HG03565 (cell line): Measurements from ENCODE around the gene SAFB.
"Not testable (repeated sequence)": the region's sequence is repeated elsewhere in the genome, so short reads cannot be mapped to it uniquely, and the experiment has no call there.

Experiments
- ATAC-seq: cut with Tn5 transposase; IDR thresholded peaks from one replicate; pipeline ENCODE4 v1.9.1; 2021; ENCODE audit warnings: mild to moderate bottlenecking, moderate library complexity; ENCODE audit not compliant: unreplicated experiment

SAFB gene

DNA sequence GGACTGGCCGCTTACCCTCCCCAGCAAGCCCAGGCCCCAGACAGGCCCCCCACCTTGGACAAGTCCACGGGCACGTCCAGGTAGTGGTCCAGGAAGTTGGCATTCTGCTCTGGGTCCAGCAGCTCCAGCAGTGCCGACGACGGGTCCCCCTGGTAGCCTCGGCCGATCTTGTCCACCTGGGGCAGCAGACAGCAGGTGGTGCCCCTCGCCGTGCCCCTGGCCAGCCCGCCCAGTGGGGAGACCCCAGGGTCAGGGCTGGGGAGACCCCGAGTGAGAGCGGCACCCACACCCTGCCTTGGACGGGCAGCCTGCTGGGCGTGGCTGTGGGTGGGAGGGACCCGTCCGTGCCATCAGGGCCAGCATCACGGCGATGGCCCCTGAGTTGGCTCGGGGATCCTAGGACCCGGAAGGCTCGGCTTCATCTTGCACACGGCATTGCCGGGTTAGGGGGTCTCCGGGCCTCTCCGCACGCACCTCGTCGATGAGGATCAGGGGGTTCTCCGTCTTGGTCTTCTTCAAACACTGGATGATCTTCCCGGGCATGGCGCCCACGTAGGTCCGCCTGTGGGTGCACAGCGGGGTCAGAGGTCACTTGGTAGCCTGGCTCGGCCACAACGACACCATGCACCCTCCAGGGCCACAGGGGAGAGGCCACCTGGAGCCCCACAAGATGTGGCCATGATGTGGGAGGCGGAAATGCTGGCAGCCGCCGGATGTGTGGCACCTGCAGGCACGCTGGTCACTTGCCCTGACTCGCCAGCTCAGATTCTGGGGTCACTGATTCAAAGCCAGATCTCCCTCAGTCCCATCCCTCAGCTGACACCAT is 73.5 kb downstream of the SAFB start:
- no peak for ATAC-seq

DNA sequence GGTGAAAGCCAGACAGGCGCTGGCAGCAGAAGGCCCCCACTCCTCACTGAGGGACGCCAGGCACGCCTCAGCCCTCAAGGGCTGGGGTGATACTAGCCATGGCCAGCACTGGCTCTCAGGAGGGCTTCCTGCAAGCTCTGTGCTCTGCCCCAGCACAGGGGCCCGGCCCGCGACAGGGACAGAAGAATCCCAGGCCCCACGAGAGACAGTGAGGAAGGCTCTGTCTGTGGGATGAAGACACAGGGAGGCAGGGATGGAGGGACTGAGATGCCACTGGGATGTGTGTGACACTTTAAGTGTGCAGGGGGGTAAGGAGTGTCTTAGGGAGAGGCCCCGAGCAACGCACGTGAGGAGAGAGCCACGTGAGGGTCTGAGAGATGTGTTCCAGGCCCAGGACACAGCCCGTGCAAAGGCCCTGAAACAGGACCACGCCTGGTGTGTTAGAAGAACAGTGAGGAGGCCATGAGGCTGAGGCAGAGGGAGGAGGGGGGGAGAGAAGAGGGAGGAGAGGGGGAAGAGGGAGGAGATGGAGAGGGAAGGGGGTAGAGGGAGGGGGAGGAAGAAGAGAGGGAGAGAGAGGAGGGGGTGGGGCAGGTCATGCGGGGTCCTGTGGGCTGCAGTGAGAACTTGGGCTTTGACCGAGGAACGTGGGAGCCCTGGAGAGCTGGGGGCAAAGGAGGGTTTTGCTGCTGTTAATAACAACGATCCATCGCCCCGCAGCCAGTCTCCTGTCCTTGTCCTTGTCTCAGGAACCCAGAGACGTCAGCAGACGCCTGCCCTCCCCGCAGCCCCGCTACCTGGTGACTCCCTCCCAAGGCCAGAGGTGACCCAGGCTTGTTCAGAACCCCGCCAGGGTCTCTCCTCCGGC is 74.4 kb downstream of the SAFB start:
- ATAC-seq, result no peak

DNA sequence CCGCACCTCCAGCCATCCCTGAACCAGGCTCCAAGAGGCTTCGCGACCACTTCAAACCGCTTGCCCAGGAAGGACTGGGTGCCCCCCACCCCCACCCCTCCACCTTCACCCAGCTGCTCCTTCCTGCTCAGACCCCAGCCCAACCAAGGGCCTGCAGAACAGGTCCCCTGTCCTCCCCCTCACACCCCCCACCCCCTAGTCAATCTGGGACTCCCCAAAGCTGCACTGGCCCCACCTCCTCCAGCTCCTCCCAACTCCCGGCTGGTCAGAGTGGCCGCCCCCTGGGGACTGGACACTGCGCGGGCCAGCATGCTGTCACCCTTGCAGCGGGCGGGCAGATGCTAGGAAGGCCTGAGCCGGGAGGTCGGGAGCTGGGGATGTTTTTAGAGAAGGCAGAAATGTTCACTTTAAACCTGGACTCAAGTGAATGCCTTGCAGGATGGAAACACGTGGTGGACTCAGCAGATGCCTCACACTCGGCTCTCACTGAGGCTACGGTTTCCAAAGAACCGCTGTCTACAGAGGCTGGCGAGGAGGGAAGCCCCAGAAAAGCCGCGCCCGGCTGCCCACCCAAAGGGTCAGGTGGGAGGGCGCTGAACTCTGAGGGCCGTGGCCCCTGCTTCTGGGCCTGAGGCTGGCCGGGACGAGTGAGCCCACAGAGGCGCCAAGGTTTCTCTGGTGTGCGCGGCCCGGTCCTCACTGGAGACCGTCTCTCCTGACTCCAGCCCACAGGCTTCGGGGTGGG is 75.2 kb downstream of the SAFB start:
- ATAC-seq, result no peak

DNA sequence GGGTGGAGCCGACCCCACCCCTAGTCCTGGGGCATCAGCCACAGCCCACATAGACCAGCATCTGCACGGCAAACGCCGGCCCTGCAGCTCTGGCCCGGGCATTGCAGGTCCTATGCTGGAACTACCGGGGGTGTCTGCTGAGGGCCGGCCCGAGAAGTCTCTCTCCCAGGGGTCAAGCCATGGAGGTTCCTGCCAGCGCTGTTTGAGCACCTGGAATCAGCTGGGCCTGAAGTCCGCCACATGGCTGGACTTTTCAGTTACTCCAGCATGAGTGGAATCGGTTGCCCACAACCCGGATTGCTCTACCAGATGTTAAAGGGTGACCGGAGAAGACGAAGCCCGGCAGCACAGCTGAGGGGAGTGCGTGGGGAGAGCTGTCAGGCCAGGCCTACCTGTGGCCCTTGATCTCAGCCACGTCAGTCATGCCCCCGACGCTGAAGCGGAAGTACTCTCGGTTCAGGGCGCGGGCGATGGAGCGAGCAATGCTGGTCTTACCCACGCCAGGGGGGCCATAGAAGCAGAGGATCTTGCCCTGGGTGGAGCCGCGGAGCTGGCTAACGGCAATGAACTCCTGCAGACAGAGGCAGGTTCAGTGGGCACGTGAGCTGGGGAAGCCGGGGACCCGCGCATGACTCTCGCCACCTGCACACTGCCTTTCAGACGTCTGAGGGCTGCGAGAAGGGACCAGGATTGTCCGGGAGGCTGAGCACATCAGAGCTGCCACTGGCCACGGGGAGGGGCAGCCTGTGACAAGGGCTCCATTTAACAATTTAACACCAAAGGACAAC is 75.9 kb downstream of the SAFB start:
- no peak for ATAC-seq

DNA sequence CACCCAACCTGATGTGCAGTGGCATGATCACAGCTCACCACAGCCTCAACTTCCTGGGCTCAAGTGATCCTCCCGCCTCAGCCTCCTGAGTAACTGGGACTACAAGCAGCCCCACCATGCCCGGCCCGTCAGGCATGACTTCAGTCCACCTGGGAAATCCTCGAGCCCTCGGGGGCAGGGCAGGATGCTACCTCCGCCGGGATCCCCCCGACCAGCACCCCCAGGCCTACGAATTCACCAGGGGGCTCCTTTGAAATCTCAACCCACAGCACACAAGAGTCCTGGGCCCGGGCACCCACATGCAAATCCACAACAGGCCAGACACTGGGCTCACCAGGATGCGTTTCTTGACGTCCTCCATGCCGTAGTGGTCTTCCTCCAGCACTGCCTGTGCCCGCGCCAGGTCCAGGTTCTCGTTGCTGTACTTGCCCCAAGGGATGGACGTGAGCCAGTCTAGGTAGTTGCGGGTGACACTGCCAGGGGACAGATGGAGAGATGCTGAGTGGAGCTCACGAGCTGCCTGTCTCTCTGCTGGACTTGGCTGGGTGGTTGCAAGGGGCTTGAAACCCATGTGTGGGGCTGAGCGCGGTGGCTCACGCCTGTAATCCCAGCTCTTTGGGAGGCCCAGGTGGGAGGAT is 77.7 kb downstream of the SAFB start:
- no peak for ATAC-seq

DNA sequence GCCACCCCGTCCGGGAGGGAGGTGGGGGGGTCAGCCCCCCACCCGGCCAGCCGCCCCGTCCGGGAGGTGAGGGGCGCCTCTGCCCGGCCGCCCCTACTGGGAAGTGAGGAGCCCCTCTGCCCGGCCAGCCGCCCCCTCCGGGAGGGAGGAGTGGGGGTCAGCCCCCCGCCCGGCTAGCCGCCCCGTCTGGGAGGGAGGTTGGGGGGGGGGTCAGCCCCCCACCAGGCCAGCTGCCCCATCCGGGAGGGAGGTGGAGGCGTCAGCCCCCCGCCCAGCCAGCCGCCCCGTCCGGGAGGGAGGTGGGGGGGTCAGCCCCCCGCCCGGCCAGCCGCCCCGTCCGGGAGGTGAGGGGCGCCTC is 79.1 kb downstream of the SAFB start:
- ATAC-seq, result not testable (repeated sequence)

DNA sequence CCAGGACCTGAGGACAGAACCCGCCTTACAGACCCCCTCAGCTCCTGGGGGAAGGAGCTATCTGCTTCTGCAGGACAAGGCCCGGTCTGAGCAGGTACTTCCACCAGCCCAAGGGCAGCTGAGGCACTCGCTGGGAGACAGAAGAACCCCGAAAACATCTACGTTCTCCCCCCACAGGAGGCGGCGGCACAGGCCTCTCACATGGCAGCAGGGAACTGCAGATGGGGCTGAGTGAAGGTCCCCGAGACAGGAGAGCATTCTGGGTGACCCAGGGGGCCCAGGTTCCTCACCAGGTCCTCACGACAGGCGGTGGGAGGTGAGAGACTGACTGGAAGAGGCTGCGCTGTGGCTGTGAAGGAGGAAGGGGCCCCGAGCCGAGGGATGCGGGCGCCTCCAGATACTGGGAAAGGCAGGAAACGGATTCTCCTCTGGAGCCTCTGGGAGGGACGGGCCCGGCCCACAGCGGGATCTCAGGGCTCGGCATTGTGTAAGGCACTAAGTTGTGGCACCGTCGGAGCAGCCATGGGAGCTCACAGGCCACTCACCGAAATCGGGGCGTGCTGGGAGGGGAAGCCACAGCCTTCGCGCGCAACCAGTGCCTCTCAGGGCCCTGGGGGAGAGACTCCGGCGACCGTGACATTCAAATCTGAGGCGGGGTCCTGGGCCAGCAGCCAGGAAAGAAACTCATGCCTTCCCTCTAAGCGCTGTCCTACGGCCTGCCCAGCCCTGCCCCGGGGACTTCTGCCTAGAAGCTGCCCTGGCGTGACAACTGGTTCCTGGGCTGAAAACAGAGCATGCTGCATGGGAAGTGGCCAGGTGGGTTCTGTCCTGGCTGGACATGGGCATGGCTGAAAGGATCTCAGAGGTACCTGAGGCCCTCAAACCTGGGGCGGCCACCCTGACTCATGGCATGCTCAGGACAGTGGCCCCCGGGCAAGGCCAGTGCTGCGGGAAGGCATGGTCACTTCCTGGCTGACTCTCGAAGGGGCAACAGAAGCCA is 81.2 kb downstream of the SAFB start:
- ATAC-seq, result no peak

DNA sequence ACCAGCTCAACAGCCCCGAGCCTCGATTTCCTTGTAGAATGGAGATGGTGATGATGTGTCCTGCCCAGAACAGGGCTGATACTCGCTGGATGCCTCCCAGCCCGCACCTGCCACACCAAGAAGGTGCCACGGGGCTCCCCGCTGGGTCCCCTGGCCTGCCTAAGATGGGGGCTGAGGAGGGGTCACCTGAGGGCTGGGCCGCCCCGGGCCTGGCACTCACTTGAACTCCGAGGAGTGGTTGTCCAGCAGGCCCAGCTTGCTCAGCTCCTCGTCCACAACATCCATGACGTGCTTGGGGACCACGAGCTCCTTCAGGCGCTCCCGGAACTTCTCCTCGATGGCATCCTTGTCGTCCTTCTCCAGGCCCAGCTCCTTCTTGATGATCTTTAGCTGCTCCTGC is 82.7 kb downstream of the SAFB start:
- no peak for ATAC-seq

DNA sequence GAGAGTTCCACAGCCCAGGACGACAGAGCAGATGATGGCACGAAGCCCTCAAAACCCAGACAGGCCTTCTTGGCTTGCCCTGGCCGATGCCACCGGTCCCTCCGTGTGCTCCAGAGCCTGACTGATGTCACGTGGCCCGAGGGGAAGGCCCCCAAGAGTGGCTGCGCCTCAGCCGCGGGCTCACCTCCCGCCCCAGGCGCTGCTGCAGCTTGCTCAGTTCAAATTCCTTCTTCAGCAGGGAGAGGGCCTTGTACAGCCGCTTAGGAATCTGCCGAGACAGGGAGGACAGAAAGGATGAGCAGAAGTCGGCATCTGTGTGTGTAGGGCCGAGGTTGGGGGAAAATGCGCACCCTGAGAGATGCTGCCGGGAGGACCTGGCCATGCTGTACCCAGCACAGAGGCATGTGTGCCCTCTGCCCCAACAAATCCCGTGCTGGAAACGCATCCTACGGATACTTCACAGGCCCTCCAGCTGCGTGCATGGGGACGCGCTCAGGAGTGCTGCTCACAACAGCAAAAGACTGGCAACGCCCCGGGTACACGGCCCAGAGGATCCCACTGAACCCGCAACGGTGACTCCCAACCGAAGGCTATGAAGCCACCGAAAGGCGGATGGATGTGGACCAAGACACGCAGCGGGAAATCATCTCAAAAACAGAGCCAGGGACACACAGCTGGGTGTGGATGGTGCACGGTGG is 84.1 kb downstream of the SAFB start:
- ATAC-seq, result no peak

DNA sequence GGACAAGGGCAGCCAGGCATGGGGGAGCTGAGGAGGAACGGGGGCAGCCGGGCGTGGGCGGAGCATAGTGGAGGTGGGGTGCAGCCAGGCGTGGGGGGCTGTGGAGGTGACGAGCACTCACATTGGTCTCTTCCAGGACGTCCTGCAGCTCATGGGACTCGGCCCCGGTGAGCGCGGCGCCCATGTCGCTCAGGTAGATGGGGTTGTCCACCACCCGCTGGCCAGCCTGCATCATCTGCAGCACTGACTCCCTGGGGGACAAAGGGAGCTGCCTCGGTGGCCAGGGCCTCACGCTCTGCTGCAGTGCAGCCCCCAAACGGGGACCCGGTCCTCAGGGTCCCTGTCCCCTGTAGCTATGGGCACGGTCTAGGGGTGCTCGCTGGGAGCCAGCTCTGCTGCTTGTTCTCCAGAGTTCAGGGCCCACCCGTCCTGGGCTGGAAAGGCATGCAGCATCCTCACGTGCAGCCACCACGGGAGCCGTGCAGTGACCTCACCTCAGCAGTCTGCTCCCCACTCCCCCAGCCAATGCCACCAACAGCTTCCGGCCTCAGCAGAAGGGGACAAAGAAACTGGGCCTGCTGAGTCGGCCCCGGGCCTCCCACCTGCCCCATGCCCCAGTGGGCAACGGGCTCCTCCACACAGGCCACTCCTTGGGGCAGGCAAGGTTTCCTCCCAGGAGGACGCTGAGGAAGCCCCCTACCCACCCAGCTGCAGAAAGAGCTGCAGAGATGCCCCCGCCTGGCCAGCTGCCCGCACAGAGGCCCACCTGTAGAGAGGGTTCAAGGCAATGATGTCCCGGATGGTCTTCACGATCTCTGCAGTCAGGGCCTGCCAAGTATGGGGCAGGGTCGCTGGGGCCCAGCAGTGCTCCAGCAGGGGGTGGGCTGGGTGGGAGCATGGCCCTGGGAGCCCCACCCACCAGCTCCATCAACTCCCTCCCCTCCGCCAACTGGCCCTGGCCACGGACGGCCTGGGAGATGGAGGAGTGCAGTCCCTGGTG is 85.0 kb downstream of the SAFB start:
- ATAC-seq, result no peak

DNA sequence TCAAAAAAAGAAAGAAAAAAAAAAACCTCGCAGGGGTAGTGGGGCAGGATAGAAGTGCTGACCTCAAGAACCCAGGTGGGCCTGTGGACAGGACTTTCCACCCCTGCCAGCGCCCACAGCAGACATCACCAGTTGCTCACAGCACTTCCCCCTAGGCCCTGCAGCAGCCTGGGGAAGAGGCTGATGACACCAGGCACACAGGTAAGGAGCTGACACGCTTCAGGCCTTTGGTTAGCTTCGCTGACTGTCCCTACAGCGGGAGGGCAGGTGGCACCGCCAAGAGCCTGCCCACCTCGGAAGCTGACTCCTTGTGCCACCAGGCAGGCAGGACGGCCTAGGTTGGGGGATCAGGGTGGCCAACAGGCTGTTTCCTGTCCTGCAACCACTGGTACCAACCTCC is 88.1 kb downstream of the SAFB start:
- ATAC-seq, result no peak

DNA sequence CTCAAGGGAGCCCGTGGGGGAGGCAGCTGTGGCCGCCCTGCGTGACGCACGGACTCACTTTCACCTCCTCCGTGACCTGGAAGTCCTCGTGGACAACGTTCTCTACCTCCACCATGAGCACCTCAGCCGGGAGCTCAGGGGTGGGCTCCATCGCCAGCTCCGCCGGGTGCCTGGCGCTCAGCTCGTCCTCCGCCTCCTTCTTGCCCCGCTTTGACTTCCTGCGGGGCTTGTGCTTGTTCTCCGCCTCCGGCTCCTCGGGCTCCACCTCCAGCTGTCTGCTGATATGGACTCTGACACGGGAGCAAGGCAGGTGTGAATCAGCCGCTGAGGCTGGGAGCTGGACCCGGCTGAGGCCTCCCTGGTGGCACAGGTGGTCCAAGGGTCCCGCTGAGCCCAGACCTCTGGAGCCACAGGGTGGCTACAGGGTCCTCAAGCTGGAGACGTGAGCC is 88.9 kb downstream of the SAFB start:
- ATAC-seq, result no peak

DNA sequence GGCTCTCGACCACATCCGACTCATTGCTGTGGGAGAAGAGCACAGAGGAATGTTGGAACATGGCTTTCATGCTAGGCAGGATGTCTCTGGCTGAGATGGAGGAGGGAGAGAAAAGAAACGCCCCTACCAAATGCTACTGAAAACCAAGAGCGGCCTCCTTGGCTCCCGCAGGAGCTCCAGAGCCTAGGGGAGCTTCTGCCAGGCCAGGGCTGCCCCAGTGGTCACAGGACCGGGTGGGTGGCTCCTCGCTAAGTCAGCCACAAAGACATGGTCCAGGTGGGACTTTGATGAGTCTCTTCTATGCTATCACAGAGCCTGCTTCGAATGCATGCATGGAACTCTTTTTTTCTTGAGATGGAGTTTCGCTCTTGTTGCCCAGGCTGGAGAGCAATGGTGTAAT is 90.3 kb downstream of the SAFB start:
- no peak for ATAC-seq

DNA sequence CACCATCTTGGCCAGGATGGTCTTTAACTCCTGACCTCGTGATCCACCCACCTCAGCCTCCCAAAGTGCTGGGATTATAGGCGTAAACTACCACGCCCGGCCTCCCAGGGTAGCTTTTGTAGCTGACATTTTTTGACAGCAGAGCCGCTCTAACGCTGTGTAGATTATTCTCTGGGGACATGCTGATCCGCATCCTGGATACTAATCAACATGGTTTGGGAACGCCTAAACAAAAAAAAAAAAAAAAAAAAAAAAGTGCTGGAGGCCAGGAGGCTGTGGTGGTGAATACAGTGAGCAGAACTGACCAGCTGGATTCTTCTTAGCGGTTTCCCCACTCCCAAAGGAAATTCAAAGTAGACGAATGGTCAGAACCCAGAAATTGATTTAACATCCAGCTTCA is 91.9 kb downstream of the SAFB start:
- no peak for ATAC-seq

DNA sequence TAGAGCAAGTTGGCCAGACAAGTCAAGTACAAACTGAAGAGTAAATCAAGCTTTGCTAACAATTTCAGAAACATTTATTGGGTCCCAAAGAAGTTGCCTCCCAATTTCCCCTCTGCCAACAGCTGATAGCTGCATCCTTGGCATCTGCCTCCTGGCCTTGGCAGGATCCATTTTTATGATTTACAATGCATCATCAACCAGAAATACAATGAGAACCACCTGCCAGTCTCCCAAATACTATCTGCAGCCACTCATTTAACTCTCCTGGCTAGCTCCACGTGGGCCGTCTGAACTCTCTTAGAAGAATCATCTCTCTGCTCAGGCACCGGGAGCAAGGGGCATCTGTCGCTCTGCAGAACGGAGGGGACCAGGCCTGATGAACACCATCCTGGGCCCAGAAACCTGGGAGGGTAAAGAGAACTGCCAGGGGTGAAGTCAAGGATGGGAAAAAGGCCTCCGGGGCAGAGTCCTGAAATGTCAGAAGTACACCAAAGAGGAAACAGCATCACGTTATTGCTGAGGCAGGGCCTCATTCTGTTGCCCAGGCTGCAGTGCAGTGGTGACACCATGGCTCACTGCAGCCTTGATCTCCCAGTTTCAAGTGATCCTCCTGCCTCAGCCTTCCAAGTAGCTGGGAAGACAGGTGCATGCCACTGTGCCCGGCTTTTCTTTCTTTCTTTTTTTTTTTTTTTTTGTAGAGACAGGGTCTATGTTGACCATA is 94.5 kb downstream of the SAFB start:
- ATAC-seq, result no peak
